SW 1271 (cell line): ENCODE results near the gene SRL.
"Not testable (repeated sequence)": the region's sequence is repeated elsewhere in the genome, so short reads cannot be mapped to it uniquely, and the experiment has no call there.

Experiments used
- DNase-seq, 2 experiments: peaks; one replicate each; lab custom pipeline; 2025; lab: John Stamatoyannopoulos, UW

SRL gene

DNA sequence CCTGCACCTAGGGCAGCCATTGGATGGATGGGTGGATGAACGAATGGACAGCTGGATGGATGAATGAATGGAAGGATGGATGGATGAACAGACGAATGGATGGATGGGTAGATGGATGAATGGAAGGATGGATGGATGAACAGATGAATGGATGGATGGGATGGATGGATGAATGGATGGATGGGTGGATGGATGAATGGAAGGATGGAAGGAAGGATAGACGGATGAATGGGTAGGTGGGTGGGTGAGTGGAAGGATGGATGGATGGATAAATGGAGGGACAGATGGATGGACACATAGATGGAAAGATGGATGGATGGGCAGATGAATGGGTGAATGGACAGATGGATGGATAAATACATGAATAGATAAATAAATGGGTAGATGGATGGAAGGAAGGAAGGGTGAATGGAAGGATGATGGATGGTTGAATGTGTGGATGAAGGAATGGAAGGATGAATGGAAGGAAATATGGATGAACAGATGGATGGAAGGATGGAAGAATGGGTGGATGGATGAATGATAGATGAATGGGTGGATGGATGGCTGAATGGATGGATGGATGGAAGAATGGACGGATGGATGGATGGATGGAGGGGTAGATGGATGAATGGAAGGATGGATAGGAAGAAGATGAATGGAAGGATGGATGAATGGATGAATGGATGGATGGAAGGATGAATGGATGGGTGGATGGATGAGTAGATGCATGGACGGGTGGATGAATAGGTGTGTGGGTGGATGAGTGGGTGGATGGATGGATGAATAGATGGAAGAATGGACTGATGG is 15.4 kb downstream of the SRL start:
- no peak for DNase-seq

DNA sequence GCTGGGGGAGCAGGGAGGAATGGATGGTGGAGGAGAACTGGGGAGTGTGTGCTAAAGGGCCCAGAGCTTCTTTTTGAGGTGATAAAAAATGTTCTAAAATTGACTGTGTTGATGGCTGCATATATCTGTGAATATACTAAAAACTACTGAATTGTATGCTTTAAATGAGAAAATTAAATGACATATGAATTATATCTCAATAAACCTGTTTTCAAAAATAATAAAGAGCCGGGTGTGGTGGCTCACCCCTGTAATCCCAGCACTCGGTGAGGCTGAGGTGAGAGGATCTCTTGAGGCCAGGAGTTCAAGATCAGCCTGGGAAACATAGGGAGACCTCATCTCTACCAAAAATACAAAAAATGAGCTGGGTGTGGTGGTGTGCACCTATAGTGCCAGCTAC is 16.8 kb downstream of the SRL start:
- DNase-seq, result no peak

GRCh38 chr16:4220358-4220757 is 21.5 kb downstream of the SRL start:
- DNase-seq, result no peak

DNA sequence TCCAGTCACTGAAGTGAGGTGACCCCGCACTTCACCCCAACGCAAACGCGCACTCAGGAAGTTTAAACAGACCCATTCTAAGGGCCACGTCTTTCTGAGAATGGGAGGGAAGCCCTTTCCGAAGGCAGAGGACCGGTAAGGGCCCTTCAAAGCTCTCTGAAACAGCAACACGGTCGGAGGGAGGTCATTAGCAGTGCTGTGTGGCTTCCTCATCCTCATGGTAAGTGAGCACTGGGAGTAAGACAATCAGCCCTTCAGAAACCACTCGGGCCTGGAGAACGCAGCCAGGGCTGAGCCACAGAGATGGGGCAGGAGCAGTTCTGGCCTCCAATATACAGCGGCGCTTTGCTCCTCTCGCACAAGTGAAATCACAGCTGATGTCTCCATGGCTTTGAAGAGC is 23.7 kb downstream of the SRL start:
- DNase-seq, result no peak

- no peak for DNase-seq
These were observed 24.4 kb downstream of the SRL start for GRCh38 chr16:4217204-4218131.

- DNase-seq, result no peak
These were observed 25.3 kb downstream of the SRL start for GRCh38 chr16:4216596-4216995.

DNA sequence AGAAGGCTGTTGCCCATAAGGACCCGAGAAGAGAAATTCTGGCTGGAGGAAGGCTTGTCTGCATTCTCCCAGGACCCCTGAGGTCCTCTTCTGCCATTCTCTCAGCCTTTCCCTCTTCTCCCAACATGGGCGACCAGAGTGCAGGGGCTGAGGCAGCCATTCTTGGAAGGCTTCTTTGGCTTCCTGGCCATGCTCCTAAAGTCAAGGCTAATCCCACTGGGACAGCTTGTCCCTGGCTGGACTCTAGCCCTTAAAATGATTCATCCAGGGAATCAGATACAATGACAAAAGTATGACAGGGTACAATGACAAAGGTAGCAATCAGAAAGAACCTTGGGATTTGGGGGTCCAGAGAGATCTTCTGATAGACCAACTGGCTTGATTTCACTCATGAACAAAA is 26.8 kb downstream of the SRL start:
- no peak for DNase-seq

GRCh38 chr16:4214215-4214621 is 27.7 kb downstream of the SRL start:
- DNase-seq, result peak; percentile 15 to 25

DNA sequence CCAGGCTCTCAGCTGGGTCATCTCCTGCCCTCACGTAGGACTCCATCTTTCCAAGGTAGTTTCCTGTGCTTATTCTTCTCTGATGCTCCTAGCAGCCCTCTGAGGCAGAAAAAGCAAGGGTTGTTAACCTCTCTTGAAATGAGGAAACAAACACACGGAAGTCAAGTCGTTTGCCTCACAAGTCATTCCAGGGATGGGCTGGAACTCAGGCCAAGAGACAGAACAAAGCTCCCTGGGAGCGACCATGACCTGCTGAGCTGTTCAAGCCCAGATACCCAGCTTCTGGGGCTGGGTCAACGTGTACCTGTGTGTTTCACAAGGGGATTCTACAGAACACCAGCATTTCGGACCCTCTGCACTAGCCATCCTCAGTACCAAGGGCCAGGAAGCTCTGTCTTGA is 28.1 kb downstream of the SRL start:
- no peak for DNase-seq

DNA sequence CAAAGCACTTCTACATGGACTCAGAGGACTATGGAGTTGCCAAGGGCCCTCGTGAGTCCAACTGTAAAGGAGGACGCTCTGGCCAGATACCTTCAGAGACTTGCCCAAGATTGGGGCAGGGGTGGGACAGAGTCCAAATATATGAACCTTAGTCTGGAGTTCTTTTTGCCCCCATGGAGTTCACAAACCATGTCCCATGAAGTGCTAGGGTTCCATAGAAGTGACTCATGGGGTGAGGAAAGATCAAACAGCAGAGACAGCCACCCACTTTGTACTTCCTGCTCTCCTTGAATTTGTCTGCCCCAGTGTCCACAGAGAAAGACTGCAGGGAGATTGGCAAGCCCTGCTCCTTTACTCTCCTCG is 29.0 kb downstream of the SRL start:
- DNase-seq, result no peak

DNA sequence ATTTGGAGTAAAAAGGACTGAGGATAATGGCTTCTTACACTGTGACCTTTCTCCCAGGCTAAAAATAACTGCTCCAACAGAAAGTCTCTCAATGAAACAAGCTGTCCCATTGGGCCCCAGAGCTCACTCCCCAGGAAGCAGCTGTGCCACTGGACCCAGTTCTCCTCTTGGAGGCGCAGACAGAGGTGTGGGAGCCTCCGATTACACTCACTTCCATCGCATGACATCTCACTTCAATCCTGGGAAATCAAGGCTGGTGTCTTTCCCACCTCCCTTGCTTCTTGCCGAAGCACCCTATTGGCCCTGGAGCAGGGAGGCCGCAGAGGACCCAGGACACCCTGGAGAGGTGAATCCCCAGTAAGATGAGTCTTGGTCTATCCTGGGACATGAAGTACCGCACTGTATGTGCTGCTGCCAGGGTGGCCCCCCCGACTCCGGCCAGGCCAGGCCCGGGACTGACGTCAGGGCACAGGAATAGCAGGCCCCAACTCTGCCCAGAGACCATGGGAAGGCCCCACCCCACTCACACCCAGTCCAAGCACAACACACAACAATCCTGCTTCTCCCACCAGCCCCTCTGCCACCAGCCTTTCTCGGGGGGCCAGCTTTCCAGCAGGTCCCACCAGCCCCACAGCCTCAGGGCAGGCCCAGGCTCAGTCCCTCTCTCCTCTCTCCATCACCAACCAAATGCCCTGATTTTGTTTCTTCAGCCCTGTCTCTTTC is 29.5 kb downstream of the SRL start:
- DNase-seq, result no peak

DNA sequence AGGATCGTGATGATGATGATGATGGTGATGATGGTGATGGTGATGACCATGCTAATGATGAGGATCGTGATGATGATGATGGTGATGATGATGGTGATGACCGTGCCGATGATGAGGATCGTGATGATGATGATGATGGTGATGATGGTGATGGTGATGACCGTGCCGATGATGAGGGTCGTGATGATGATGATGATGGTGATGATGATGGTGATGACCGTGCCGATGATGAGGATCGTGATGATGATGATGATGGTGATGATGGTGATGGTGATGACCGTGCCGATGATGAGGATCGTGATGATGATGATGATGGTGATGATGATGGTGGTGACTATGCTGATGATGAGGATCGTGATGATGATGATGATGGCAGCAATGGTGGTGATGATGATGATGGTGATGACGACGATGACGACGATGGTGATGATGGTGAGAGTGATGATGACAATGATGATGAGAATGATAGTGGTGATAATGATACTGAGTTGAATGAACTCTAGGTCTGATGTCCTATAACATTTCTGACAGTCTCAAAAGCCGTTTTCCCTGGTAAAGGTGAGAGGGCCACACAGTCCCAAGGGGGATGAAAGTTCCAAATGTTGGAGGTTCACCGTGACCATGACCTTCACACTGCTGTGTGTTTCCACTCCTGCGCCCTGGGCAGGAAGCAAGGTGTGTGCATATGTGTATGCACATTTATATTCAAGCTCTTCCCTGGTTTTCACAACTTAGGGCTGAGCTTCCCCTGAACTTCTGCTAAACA is 30.3 kb downstream of the SRL start:
- not testable (repeated sequence) for DNase-seq

DNA sequence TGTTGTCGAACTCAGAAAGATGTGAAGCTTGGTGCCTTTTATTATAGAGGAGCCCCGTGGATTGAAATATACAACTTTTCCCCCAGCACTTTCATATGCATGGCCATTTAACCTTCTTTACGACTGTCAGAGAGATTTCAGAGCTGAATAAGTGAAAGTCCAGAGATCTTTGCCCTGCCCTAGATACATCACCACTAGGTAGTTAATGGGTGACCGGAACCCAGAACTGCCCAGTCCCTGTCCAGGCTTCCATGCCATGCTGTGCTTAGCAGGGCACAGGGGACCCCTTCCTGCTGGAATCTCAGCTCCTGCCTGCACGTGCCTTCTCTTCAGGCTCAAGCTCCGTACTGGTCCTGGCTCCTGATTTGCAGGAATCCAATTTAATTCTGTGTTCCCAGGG is 32.2 kb downstream of the SRL start:
- no peak for DNase-seq

DNA sequence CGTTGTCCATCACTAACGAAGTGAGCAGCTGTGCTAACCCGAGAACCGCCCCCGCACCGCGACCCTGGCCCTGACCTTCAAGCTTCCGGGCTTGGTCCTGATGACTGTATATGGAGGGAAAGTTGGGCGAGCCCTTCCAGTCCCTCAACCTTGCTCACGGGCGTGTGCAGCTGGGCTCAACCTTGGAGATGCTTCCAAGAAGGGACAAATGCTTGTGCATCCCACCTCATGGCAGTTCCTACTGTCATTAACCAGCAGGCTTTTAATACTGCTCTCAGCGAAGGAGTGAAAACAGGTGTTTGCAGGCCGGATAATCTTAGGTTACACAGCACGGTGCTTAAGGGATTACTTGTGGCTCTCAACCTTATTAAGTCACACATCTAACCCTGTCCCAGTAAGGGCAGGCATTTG is 33.5 kb downstream of the SRL start:
- no peak for DNase-seq

DNA sequence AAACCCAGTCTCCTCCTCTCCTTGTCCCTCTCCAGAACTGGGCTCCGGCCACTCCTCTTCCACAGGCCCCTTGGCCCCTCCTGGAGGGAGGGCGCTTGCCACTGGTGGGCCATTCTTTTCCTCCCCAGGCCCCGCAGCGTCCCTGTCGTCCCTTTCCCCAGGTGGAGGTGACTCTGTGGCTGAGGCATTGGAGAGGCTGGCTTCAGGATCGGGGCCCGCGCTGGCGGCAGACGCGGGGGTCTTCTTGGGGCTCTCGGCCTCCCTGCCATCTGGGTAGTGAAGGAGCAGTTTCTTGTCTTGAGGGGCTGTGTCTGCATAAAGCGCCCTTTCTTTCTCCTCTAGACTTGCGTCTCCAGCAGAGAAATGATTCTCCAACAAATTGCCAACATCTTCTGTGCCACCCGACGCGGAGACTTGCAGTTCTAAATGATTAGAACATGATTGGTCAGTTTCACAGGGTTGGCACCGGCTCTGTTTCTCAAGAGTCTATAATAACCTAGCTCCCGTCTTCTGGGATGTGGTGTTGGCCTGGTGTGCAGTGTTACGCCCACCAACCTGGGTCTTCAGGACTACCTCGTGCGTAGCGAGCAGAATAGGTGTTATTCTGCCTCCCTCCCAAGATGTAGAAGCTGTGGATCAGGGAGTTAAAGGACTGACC is 34.1 kb downstream of the SRL start:
- no peak for DNase-seq

DNA sequence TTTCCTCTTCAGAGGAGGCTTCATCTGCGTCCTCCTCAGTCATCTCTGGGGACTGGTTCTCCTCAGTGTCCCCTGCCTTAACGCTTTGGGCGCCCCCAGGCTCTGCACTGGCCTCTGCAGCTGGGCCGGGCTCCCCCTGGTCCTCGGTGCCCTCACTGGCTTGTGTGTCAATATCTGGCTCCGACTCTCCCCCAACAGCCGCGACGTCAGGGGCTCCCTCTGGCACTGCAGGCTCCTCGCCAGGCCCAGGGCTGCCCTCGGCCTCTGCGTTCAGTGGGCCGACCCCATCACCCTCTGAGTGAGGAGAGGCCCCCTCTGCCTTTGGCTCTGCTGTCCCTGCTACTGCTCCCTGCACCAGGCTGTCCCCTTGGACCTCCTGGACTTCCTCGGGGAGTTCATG is 34.7 kb downstream of the SRL start:
- DNase-seq, result no peak

- DNase-seq, result no peak
These were observed 35.2 kb downstream of the SRL start for GRCh38 chr16:4206680-4207079.

- DNase-seq, result no peak
These were observed 35.9 kb downstream of the SRL start for GRCh38 chr16:4205971-4206370.

- DNase-seq, result no peak
These were observed 37.4 kb downstream of the SRL start for GRCh38 chr16:4204521-4204920.

DNA sequence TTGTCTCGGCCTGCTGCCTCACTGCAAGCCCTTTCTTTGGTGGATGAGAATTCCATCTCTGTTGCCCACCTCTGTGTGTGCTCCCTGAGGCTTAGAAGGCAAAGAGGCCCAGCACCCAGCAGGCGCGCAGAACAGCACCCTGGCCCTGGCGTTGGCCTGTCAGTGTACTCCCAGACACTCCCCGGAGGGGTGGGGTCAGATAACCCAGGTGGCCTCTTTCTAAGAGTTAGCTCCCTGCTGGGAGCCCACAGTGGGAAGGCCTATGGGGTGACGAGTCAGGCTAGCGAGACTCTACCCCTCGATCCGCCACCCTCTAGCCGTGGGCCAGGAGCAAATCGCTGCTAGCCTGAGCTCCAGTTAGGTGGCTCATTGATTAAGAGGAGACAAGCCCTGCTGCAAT is 38.1 kb downstream of the SRL start:
- no peak for DNase-seq

DNA sequence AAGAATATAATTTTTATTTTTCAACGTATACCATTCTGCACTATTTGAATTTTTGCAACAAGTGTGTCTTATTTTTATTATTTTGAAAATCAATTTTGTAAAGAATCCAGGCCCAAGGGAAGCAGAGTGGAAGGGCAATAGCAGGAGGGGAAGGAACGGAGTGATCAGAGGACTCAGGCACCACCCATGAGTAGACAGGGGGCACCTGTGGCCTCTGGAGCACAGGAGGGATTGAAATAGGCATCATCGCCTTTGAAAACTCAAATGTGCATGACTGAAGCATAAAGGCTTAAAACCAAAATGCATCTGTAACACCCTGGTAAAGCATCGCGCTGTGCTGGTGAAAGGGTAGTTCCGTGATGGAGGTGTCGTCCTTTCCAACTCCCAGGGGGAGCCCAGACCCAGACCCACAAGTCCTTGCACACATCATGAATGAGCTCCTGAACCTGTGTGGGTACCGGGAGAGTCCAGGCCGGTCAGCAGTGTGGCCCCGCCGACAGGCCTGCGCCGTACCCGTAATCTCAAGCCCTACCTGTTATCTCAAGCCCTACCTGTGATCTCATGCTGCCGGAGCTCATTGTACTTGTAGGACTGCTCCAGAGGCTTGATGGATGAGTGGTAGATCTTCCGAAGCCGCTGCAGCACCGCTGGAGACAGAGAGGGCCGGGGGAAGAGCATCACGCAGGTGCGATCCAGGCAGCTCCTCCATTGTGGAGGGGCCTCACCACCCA is 39.1 kb downstream of the SRL start:
- DNase-seq, result no peak
